Measurements from ENCODE around the gene OS9.
"Not testable (repeated sequence)": the region's sequence is repeated elsewhere in the genome, so short reads cannot be mapped to it uniquely, and the experiment has no call there.

Gene OS9, protein sequence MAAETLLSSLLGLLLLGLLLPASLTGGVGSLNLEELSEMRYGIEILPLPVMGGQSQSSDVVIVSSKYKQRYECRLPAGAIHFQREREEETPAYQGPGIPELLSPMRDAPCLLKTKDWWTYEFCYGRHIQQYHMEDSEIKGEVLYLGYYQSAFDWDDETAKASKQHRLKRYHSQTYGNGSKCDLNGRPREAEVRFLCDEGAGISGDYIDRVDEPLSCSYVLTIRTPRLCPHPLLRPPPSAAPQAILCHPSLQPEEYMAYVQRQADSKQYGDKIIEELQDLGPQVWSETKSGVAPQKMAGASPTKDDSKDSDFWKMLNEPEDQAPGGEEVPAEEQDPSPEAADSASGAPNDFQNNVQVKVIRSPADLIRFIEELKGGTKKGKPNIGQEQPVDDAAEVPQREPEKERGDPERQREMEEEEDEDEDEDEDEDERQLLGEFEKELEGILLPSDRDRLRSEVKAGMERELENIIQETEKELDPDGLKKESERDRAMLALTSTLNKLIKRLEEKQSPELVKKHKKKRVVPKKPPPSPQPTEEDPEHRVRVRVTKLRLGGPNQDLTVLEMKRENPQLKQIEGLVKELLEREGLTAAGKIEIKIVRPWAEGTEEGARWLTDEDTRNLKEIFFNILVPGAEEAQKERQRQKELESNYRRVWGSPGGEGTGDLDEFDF

DNA sequence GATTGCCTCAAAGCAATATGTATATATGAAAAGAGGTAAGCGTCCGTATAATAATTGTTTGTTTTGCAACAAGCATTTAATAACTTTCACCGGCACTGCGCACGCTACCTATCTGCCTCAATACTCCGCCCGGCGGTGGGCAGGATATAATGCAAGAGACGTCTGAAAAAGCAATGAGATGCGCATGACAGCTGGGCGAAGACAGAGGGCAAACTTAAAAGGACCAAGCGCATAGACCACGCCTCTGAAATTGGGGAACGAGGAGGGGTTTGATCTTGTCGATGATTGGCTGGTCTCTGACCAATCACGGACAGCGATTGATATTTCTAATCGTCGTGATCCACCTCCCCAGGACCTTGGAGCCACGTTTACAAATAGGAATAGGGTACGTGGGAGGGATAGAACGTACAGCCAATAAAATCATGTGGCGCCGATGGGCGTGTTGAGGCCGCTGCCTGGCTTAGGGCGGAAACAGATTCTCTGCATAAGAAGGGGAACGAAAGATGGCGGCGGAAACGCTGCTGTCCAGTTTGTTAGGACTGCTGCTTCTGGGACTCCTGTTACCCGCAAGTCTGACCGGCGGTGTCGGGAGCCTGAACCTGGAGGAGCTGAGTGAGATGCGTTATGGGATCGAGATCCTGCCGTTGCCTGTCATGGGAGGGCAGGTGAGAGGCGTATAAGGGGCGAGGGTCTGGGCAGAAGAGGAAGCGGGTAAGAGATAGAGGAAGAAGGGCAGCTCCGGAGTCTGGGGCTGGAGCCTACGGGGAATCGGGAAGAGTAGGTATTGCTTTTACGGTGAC is at the start of gene OS9:
Gene OS9 (plus strand): TSS at position 474 of the 800 bp plus-strand sequence. CDS start 30 bp downstream, at position 504.
- Mint-ChIP-seq H3K36me3 (ENCODE audit: low read depth) (peaks cover 30% of the 10 kb centered on the region), H3K27ac (no peak within 1 kb of the TSS), H3K9me3 (no peaks in the 10 kb centered on the region), H3K4me1 (ENCODE audit: low read depth) (peaks cover 6% of the 10 kb centered on the region), H3K27me3 (ENCODE audit: low read depth) (peaks cover 14% of the 10 kb centered on the region), H3K4me3 (no peak within 1 kb of the TSS)

DNA sequence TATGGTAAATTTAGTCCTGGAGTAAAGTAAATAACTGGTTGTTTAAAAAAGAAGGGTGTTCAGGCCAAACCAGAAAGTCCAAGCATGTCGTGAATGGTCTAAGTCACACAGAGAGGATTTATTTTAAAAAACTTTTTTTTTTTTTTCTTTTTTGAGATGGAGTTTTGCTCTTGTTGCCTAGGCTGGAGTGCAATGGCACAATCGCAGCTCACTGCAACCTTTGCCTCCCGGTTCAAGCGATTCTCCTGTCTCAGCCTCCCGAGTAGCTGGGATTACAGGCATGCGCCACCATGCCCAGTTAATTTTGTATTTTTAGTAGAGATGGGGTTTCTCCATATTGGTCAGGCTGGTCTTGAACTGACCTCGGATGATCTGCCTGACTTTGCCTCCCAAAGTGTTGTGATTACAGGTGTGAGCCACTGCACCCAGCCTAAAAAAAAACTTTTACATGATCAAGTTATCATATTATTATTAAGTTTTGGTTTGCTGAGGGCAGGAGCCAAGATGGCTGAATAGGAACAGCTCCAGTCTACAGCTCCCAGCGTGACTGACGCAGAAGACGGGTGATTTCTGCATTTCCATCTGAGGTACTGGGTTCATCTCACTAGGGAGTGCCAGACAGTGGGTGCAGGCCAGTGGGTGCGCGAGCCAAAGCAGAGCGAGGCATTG is 47.8 kb upstream of the OS9 start:
- H3K9me3 Mint-ChIP-seq, result not testable (repeated sequence)

DNA sequence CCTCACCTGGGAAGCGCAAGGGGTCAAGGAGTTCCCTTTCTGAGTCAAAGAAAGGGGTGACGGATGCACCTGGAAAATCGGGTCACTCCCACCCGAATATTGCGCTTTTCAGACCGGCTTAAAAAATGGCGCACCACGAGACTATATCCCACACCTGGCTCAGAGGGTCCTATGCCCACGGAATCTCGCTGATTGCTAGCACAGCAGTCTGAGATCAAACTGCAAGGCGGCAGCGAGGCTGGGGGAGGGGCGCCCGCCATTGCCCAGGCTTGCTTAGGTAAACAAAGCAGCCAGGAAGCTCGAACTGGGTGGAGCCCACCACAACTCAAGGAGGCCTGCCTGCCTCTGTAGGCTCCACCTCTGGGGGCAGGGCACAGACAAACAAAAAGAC is 47.3 kb upstream of the OS9 start:
- not testable (repeated sequence) for H3K4me3 Mint-ChIP-seq; H3K36me3 Mint-ChIP-seq (ENCODE audit: low read depth); H3K9me3 Mint-ChIP-seq; H3K27ac Mint-ChIP-seq; H3K4me1 Mint-ChIP-seq (ENCODE audit: low read depth); H3K27me3 Mint-ChIP-seq (ENCODE audit: low read depth)

More for the DNA sequence above, 47.8 kb upstream of the OS9 start:
- not testable (repeated sequence) for H3K27ac Mint-ChIP-seq; H3K36me3 Mint-ChIP-seq (ENCODE audit: low read depth); H3K27me3 Mint-ChIP-seq (ENCODE audit: low read depth); H3K4me3 Mint-ChIP-seq; H3K4me1 Mint-ChIP-seq (ENCODE audit: low read depth)

DNA sequence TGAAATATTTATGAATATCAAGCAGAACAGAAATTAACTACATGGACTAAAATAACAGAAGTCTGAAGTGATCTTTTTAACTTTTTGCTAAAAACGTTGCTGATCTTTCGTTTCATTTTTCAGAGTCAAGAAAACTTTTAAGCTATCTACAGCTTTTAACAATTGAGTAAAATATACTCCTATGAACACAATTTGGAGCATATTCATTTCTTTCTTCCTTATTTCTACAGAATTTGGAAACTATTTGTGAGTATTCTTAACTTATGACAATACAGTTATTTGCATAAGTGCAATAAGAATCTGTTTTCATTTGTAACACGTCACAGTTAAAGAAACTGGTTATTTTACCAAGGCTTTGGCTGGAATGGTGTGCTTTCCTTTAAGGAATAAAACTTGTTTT is 39.9 kb upstream of the OS9 start:
- peaks cover 17% of the 10 kb centered on the region for H3K9me3 Mint-ChIP-seq
- H3K36me3 Mint-ChIP-seq (ENCODE audit: low read depth), result no peaks in the 10 kb centered on the region
- peaks cover 4% of the 10 kb centered on the region for H3K27me3 Mint-ChIP-seq (ENCODE audit: low read depth)
- H3K27ac Mint-ChIP-seq, result no peak overlapping the region
- H3K4me1 Mint-ChIP-seq (ENCODE audit: low read depth), result no peaks in the 10 kb centered on the region
- H3K4me3 Mint-ChIP-seq, result no peak overlapping the region

DNA sequence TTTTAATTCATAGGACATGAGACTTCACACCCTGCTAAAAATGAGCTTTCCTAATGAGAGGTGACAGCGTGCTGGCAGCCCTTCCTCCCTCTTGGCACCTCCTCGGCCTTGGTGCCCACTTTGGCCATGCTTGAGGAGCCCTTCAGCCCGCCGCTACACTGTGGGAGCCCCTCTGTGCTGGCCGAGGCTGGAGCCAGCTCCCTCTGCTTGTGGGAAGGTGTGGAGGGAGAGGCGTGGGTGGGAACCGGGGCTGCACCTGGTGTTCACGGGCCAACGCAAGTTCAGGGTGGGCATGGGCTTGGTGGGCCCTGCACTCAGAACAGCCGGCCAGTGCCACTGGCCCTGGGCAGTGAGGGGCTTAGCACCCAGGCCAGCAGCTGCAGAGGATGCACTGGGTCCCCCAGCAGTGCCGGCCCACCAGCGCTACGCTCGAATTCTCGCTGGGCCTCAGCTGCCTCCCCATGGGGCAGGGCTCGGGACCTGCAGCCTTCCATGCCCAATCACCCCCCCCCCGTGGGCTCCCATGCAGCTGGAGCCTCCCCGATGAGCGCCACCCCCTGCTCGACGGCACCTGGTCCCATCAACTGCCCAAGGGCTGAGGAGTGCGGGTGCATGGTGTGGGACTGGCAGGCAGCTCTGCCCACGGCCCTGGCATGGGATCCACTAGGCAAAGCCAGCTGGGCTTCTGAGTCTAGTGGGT is 38.2 kb upstream of the OS9 start:
- Mint-ChIP-seq H3K9me3 (peaks cover 17% of the 10 kb centered on the region), H3K4me3 (no peak overlapping the region), H3K27ac (no peak overlapping the region), H3K4me1 (ENCODE audit: low read depth) (no peaks in the 10 kb centered on the region), H3K27me3 (ENCODE audit: low read depth) (peaks cover 4% of the 10 kb centered on the region), H3K36me3 (ENCODE audit: low read depth) (no peaks in the 10 kb centered on the region)

DNA sequence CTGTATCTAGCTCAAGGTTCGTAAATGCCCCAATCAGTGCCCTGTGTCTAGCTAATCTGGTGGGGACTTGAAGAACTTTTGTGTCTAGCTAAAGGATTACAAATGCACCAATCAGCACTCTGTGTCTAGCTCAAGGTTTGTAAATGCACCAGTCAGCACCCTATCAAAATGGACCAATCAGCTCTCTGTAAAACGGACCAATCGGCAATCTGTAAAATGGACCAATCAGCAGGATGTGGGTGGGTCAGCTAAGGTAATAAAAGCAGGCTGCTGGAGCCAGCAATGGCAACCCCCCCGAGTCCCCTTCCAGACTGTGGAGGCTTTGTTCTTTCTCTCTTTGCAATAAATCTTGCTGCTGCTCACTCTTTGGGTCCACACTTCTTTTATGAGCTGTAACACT is 37.5 kb upstream of the OS9 start:
- H3K27ac Mint-ChIP-seq; H3K4me1 Mint-ChIP-seq (ENCODE audit: low read depth); H3K27me3 Mint-ChIP-seq (ENCODE audit: low read depth); H3K36me3 Mint-ChIP-seq (ENCODE audit: low read depth); H3K4me3 Mint-ChIP-seq: not testable (repeated sequence)
- peaks cover 23% of the 10 kb centered on the region for H3K9me3 Mint-ChIP-seq

DNA sequence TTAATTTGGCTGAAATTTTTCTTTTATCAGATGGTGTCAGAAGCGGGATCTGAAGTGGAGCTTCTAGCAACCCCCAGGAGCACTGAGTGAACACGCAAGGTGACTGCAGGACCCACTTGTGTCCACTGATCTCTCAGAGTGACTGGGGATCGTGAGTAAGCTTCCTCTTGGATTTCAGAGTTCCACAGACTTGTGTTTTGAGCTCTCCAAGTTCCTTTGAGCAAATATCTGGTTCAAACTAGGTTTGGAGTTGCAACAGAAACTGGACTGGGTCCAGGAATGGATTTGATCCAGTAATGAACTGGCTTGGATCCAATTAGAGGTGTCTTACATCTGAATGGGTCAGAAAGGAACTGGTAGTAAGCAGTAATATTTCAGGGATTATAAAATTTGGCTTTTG is 36.2 kb upstream of the OS9 start:
- Mint-ChIP-seq H3K27ac (no peak overlapping the region), H3K4me1 (ENCODE audit: low read depth) (no peaks in the 10 kb centered on the region), H3K4me3 (no peak overlapping the region), H3K27me3 (ENCODE audit: low read depth) (peaks cover 4% of the 10 kb centered on the region), H3K36me3 (ENCODE audit: low read depth) (no peaks in the 10 kb centered on the region), H3K9me3 (peaks cover 22% of the 10 kb centered on the region)

DNA sequence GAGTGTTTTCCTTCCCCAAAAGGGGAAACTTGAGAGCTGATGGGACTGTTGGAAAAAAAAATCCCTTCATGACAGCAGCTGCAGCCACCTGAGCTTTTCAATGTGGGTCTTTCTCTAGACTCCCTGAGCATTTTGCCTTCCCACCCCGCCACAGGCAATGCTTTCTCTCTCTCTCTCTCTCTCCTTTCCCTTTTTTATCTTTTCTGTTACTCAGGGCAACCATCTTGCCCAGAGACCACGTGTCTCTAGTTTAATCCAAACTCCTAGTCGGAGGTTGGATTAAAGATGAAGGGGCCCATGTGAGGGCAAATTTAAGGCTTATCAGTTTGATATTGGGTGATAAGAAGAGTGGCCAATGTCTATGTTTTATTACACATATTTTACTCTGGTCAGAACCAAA is 35.0 kb upstream of the OS9 start:
- Mint-ChIP-seq H3K4me3 (no peak overlapping the region), H3K9me3 (peaks cover 19% of the 10 kb centered on the region)

DNA sequence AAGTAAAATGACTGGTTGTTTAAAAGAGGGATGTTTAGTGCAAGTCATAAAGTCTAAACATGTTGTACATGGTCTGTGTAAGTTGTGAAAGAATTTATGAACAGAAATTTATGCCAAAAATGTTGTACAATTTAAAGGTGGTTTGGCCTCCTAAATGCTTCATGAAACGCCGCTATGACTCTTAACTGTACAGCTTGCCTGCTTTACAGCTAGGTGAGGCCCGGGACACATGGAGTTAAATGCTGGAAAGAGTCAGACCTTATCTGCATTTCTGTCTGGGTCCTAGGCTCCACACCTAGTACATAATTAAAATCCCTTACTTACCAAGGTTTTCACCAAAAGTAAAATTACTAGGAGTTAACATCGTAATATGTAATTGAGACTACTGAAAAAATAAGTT is 32.6 kb upstream of the OS9 start:
- H3K36me3 Mint-ChIP-seq (ENCODE audit: low read depth), result no peaks in the 10 kb centered on the region
- H3K27me3 Mint-ChIP-seq (ENCODE audit: low read depth), result peaks cover 4% of the 10 kb centered on the region
- H3K9me3 Mint-ChIP-seq, result peaks cover 14% of the 10 kb centered on the region

More for the DNA sequence above, 35.0 kb upstream of the OS9 start:
- H3K27me3 Mint-ChIP-seq (ENCODE audit: low read depth), result peaks cover 4% of the 10 kb centered on the region
- H3K27ac Mint-ChIP-seq, result no peak overlapping the region
- H3K36me3 Mint-ChIP-seq (ENCODE audit: low read depth), result no peaks in the 10 kb centered on the region
- H3K4me1 Mint-ChIP-seq (ENCODE audit: low read depth), result no peaks in the 10 kb centered on the region

DNA sequence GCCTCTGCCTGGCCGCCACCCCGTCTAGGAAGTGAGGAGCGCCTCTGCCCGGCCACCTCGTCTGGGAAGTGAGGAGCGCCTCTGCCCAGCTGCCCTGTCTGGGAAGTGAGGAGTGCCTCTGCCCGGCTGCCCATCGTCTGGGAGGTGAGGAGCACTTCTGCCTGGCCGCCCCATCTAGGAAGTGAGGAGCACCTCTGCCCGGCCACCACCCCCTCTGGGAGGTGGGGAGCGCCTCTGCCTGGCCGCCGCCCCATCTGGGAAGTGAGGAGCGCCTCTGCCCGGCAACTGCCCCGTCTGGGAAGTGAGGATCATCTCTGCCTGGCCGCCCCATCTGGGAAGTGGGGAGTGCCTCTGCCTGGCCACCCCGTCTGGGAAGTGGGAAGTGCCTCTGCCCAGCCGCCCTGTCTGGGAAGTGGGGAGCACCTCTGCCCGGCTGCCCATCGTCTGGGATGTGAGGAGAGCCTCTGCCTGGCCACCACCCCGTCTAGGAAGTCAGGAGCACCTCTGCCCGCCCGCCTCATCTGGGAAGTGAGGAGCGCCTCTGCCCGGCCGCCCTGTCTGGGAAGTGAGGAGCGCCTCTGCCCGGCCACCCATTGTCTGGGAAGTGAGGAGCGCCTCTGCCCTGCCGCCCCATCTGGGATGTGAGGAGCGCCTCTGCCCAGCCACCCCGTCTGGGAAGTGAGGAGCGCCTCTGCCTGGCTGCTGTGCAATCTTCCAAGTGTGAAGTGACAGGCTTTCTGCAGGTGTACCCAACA is 28.7 kb upstream of the OS9 start:
- not testable (repeated sequence) for H3K4me1 Mint-ChIP-seq (ENCODE audit: low read depth); H3K27ac Mint-ChIP-seq; H3K36me3 Mint-ChIP-seq (ENCODE audit: low read depth); H3K27me3 Mint-ChIP-seq (ENCODE audit: low read depth); H3K4me3 Mint-ChIP-seq
- peaks cover 14% of the 10 kb centered on the region for H3K9me3 Mint-ChIP-seq

More for the DNA sequence above, 32.6 kb upstream of the OS9 start:
- H3K4me1 Mint-ChIP-seq (ENCODE audit: low read depth), result no peaks in the 10 kb centered on the region
- H3K27ac Mint-ChIP-seq, result no peak overlapping the region
- no peak overlapping the region for H3K4me3 Mint-ChIP-seq

DNA sequence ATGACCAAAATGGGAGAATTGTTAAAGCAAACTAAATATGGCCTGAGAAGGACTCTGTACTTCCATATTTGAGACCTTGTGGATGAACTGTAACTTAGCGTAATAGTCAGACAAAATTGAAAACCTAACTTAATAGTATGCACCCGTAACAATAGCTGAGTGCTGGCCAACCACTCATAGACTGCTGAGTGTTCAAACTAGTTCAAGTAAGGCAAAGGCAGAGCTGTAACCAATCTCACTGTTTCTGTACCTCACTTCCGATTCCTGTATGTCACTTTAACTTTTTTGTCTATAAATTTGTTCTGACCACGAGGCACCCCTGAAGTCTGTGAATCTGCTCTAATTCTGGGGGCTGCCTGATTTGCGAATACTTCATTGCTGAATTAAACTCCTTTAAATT is 27.0 kb upstream of the OS9 start:
- H3K4me3 Mint-ChIP-seq, result no peak overlapping the region
- no peaks in the 10 kb centered on the region for H3K36me3 Mint-ChIP-seq (ENCODE audit: low read depth)
- no peak overlapping the region for H3K27ac Mint-ChIP-seq
- H3K4me1 Mint-ChIP-seq (ENCODE audit: low read depth), result no peaks in the 10 kb centered on the region
- peaks cover 8% of the 10 kb centered on the region for H3K27me3 Mint-ChIP-seq (ENCODE audit: low read depth)
- peaks cover 5% of the 10 kb centered on the region for H3K9me3 Mint-ChIP-seq

DNA sequence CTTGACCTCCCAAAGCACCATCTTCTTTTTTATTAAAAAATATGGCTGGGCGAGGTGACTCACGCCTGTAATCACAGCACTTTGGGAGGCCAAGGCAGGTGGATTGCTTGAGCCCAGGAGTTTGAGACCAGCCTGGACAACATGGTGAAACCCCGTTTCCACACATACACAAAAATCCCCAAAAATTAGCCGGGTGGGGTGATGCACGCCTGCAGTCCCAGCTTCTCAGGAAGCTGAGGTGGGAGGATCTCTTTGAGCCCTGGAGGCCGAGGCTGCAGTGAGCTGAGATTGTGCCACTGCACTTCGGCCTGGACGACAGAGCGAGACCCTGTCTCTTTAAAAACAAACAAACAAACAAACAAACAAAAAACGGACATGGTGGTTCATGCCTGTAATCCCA is 24.2 kb upstream of the OS9 start:
- not testable (repeated sequence) for H3K9me3 Mint-ChIP-seq; H3K36me3 Mint-ChIP-seq (ENCODE audit: low read depth); H3K4me3 Mint-ChIP-seq; H3K27ac Mint-ChIP-seq; H3K4me1 Mint-ChIP-seq (ENCODE audit: low read depth)
- H3K27me3 Mint-ChIP-seq (ENCODE audit: low read depth), result peaks cover 11% of the 10 kb centered on the region

DNA sequence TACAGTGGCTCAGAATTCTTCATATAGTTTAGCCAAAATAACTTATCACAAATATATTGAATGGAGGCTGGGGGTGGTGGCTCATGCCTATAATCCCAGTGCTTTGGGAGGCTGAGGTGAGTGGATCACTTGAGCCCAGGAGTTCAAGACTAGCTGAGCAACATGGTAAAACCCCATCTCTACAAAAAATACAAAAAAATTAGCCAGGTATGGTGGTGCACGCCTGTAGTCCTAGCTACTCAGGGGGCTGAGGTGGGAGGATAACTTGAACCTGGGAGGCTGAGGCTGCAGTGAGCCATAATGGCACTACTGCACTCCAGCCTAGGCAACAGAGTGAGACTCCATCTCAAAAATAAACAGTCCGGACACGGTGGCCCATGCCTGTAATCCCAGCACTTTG is 22.1 kb upstream of the OS9 start:
- H3K27me3 Mint-ChIP-seq (ENCODE audit: low read depth), result peaks cover 12% of the 10 kb centered on the region
- H3K4me1 Mint-ChIP-seq (ENCODE audit: low read depth); H3K27ac Mint-ChIP-seq; H3K36me3 Mint-ChIP-seq (ENCODE audit: low read depth); H3K9me3 Mint-ChIP-seq; H3K4me3 Mint-ChIP-seq: not testable (repeated sequence)

Measured in T-helper 1 cell treated with Interleukin-12 subunit alpha and Interleukin-12 subunit beta and Interleukin-4 antibody, amounts not matched to agents 30 μg/mL and 1 μg/mL, for 36 hours (primary cell).